HL-60 (cell line): Measurements from ENCODE around the gene IGFBP4.

Experiments
- TF ChIP-seq, protein P1 (sequence below): IDR thresholded peaks from one replicate; pipeline ENCODE4 v1.5.1; 2011; ENCODE audit warnings: low read length, control low read depth, inconsistent platforms; ENCODE audit not compliant: insufficient read depth
- TF ChIP-seq, protein P2 (sequence below): IDR thresholded peaks from 2 replicates; pipeline ENCODE4 v1.6.1; 2012; ENCODE audit warnings: low read depth; ENCODE audit not compliant: insufficient replicate concordance

DNA sequence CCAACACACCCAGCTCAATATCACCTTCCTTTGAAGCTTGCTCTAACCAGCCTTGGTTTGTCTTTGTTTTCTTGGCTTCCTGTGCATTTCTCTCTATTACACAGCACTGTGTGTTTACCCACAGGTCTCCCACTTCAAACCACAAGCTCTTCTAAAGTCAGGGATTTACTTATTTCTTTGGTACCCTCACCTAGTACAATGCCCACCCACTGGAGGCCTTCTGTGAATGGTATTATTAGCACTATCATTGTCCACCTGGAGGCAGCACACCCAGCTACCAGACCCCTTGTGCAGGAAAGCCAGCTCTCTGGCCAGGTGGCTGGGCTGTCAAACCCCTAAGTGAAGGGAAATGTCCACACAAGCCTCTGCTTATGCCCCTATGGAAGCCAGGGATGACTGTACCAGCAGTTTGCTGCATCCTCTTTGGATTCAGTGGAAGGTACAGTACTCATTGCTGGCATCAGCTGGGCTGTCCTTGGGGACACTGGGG lies 16.2 kb upstream of the IGFBP4 start:
- TF ChIP-seq, protein P1, sequence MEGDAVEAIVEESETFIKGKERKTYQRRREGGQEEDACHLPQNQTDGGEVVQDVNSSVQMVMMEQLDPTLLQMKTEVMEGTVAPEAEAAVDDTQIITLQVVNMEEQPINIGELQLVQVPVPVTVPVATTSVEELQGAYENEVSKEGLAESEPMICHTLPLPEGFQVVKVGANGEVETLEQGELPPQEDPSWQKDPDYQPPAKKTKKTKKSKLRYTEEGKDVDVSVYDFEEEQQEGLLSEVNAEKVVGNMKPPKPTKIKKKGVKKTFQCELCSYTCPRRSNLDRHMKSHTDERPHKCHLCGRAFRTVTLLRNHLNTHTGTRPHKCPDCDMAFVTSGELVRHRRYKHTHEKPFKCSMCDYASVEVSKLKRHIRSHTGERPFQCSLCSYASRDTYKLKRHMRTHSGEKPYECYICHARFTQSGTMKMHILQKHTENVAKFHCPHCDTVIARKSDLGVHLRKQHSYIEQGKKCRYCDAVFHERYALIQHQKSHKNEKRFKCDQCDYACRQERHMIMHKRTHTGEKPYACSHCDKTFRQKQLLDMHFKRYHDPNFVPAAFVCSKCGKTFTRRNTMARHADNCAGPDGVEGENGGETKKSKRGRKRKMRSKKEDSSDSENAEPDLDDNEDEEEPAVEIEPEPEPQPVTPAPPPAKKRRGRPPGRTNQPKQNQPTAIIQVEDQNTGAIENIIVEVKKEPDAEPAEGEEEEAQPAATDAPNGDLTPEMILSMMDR, result no peak
- TF ChIP-seq, protein P2, sequence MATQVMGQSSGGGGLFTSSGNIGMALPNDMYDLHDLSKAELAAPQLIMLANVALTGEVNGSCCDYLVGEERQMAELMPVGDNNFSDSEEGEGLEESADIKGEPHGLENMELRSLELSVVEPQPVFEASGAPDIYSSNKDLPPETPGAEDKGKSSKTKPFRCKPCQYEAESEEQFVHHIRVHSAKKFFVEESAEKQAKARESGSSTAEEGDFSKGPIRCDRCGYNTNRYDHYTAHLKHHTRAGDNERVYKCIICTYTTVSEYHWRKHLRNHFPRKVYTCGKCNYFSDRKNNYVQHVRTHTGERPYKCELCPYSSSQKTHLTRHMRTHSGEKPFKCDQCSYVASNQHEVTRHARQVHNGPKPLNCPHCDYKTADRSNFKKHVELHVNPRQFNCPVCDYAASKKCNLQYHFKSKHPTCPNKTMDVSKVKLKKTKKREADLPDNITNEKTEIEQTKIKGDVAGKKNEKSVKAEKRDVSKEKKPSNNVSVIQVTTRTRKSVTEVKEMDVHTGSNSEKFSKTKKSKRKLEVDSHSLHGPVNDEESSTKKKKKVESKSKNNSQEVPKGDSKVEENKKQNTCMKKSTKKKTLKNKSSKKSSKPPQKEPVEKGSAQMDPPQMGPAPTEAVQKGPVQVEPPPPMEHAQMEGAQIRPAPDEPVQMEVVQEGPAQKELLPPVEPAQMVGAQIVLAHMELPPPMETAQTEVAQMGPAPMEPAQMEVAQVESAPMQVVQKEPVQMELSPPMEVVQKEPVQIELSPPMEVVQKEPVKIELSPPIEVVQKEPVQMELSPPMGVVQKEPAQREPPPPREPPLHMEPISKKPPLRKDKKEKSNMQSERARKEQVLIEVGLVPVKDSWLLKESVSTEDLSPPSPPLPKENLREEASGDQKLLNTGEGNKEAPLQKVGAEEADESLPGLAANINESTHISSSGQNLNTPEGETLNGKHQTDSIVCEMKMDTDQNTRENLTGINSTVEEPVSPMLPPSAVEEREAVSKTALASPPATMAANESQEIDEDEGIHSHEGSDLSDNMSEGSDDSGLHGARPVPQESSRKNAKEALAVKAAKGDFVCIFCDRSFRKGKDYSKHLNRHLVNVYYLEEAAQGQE, result no peak
